ENCODE data around the gene SGO2.
"Not testable (repeated sequence)": the region's sequence is repeated elsewhere in the genome, so short reads cannot be mapped to it uniquely, and the experiment has no call there.

SGO2 gene

GRCh38 chr2:200625958-200626363, 100.0 kb downstream of the SGO2 start:
- no peak for DNase-seq

DNA sequence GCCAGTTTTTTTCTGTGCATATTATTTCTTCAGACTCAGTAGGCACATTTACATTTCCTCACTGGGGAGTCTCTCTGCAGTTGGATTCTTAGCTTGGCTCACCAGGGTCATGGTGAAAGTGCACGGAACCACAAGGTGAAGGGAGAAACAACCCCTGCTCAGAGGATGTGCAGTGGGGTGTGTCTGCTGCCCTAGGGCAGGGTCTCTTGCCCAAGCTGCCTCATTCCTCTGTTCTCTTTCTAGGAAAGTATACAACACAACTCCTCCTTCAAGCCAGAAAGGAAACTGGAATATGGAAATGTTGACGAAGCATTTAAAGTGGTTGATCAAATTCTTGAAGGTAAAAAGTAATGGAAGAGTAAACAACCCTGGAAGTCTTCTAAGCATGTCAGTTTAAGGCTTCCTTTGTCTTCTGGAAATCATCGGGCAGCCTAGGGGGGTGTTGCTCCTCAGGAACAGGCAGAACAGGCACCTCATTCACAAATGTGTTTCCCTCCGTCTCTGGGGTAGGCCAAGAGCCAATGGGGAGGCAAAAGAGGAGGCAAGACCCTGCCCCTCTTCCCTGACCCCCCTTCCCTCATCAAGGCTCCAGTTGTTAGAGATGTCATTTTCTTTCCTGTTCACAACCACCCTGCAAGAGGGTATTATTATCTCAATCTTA, 101.2 kb downstream of the SGO2 start:
- DNase-seq, result no peak

GRCh38 chr2:200628461-200628860, 102.5 kb downstream of the SGO2 start:
- DNase-seq, result not testable (repeated sequence)

DNA sequence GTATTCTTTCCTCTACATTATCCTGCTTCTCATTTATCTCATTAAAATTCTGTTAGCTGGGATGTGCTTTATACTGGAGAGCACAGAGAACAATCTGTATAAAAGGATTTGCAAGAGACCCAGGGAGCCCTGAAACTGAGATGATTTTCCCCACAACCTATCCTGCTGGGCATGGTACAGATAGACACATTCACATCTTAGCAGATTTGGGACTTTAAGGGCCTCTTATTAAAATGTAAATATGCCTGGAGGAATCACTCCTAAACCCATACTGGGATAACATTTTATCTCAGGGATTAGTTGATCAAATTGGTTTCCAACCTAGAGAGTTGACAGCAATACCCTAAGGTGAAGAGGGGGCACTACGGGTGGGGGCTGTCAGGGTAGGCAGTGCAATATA, 105.3 kb downstream of the SGO2 start:
- no peak for DNase-seq

Measured in NCI-H524 treated with DMSO at 0.1 percent for 48 hours (cell line).